GM18519 (cell line): ENCODE measurements around the gene BATF2.
"Not testable (repeated sequence)": the region's sequence is repeated elsewhere in the genome, so short reads cannot be mapped to it uniquely, and the experiment has no call there.

Experiments used
- ATAC-seq: cut with Tn5 transposase; IDR thresholded peaks from one replicate; pipeline ENCODE4 v1.9.1; 2021; ENCODE audit warnings: mild to moderate bottlenecking, moderate library complexity; ENCODE audit not compliant: unreplicated experiment, low FRiP score

Gene BATF2

GRCh38 chr11:65013888-65014725 is 17.3 kb upstream of the BATF2 start, which contains the start of gene ARL2:
TSS of gene ARL2 (plus strand) at chr11:65014160. CDS start at chr11:65014208, 48 bp downstream.
- ATAC-seq = peak; percentile 57

- ATAC-seq = peak; percentile 32
Observed at GRCh38 chr11:65013130-65013887, 16.5 kb upstream of the BATF2 start.

GRCh38 chr11:65008873-65009272 is 12.1 kb upstream of the BATF2 start:
- no peak for ATAC-seq

GRCh38 chr11:65008016-65008415 is 11.2 kb upstream of the BATF2 start:
- ATAC-seq = no peak

- ATAC-seq = not testable (repeated sequence)
Observed at GRCh38 chr11:65003968-65004367, 7.2 kb upstream of the BATF2 start.

GRCh38 chr11:65003282-65003681 is 6.5 kb upstream of the BATF2 start:
- ATAC-seq = no peak

- ATAC-seq = no peak
Observed at GRCh38 chr11:65002706-65003105, 5.9 kb upstream of the BATF2 start.

- no peak for ATAC-seq
Observed at GRCh38 chr11:64999478-64999877, 2.7 kb upstream of the BATF2 start.

- ATAC-seq = no peak
Observed at GRCh38 chr11:64998690-64999431, 2.1 kb upstream of the BATF2 start.

- ATAC-seq = no peak
Observed at GRCh38 chr11:64998141-64998540, 1.4 kb upstream of the BATF2 start.

GRCh38 chr11:64996327-64996709 is 453 bp downstream of the BATF2 start:
- no peak for ATAC-seq

- ATAC-seq = no peak
Observed at GRCh38 chr11:64994318-64994717, 2.5 kb downstream of the BATF2 start.

- ATAC-seq = no peak
Observed at GRCh38 chr11:64990222-64990923, 6.4 kb downstream of the BATF2 start.

GRCh38 chr11:64989416-64989815 is 7.4 kb downstream of the BATF2 start:
- no peak for ATAC-seq

GRCh38 chr11:64987998-64988854 is 8.5 kb downstream of the BATF2 start:
- no peak for ATAC-seq

GRCh38 chr11:64983339-64983738 is 13.4 kb downstream of the BATF2 start:
- not testable (repeated sequence) for ATAC-seq

GRCh38 chr11:64976651-64977050 is 20.1 kb downstream of the BATF2 start:
- no peak for ATAC-seq

GRCh38 chr11:64974124-64974523 is 22.6 kb downstream of the BATF2 start:
- ATAC-seq = no peak

GRCh38 chr11:64971421-64972233 is 25.1 kb downstream of the BATF2 start, which contains the start of gene MAJIN:
TSS of gene MAJIN (minus strand) at chr11:64972108. CDS start at chr11:64959405, 12,703 bp downstream.
- ATAC-seq = no peak
